NK-92 (cell line): Measurements from ENCODE around the gene POLK.
A peak's percentile ranks its signal among the peaks of the same experiment; 100 is the strongest.
"Not testable (repeated sequence)": the region's sequence is repeated elsewhere in the genome, so short reads cannot be mapped to it uniquely, and the experiment has no call there.

ENCODE experiments used
- DNase-seq: peaks from one replicate; lab custom pipeline; 2025; ENCODE audit not compliant: unreplicated experiment; lab: John Stamatoyannopoulos, UW

Gene POLK

GRCh38 chr5:75511435-75512382 is at the start of gene POLK, which contains the start of gene CERT1:
Gene POLK, plus strand, starts transcription at chr5:75511891.
Gene CERT1, minus strand, starts transcription at chr5:75511629. Its CDS starts 422 bp downstream, at chr5:75511207.
- DNase-seq = peak; percentile 72

- DNase-seq = no peak
These were observed 48.0 kb upstream of the POLK start for GRCh38 chr5:75463726-75464125.

- no peak for DNase-seq
These were observed 46.2 kb upstream of the POLK start for GRCh38 chr5:75465480-75465879.

DNA sequence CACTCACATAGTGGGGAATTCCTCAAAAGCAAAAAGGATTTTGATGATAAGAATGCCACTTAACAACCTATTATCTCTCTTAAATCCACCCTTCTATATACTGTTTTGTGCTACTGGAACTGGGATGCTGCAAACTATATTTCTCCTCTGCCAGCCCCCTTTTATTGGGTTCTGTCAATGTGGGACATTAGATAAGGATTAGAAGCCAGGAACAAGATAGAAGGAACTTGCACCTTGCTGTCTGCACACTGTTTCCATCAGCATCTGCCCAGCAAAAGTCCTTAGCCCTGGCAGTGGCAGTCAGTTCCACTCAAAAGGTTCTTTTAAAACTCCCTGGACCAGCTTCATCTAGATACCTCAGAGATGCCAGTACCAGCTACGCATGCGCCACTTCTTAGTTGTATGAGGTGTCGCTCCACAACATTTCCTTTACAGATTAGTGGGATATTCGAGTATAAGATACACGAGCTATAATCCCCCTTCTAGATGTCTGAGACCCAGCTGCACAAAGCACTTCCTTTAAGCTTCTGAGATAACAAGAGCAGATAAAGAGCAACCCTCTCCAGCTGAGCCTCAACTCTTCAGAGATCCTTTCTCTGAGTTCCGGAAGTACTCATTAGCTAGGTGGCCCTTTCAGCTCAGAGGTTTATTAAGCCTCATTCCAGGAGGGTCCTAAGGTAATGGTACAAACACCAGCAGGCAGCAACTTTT is 45.5 kb upstream of the POLK start:
- DNase-seq = no peak

DNA sequence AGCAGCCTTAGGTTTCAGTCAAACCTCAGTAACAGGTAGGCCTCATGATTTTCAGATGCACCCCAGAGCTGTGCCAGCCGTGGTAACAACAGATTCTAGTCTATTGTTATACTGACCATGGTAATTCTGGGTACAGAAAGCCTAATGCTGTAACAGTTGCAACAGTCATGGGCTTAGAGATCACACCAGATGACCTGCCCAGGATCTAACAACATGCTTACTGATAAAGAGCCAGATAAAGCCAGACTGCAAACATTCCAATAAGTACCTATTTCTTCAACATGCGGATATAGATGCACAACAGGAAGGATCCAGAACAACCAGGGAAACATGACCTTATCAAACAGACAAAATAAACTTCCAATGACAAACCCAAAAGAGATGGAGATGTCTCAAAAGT is 43.1 kb upstream of the POLK start:
- no peak for DNase-seq

DNA sequence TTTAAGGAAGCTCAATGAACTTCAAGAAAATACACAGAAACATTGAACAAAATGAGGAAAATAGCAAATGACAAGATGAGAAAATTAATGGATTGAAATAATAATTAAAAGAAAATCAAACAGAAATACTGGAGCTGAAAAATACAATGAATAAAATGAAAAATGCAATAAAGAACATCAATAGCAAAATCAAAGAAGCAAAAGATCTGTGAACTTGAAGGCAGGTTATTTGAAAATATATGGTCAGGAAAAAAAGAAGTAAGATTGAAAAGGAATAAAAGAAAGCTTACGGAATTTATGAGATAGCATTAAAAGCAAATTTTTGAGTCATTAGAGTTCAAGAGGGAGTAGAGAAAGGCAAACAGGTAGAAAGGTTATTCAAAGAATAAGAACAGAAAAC is 42.7 kb upstream of the POLK start:
- DNase-seq = no peak

GRCh38 chr5:75471193-75471592 is 40.5 kb upstream of the POLK start:
- DNase-seq = no peak

DNA sequence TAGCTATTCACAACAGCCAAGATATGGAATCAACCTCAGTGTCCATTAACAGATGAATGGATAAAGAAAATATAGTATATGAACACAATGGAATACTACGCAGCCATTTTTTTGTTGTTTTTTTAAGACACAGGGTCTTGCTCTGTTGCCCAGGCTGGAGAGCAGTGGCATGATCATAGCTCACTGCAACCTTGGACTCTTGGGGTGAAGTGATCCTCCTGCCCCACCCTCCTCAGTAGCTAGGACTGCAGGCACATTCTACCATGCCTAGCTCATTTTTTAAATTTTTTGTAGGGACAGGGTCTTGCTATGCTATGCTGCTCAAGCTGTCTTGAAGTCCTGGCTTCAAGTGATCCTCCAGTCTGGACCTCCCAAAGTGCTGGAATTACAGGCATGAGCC is 38.7 kb upstream of the POLK start:
- no peak for DNase-seq

DNA sequence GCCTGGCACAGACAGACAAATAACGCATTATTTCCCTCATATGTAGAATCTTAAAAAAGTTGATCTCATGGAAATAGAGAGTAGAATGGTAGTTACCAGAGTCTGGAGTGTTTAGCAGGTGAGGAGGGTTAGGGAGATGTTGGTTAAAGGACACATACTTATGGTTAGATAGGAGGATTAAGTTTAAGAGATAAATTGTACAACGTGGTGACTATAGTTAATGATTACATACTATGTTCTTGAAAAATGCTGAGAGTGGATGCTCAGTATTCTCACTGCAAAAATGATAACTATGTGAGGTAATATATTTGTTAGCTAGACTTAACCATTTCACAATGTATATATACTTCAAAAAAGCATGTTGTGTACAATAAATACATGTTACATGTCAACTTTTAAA is 38.2 kb upstream of the POLK start:
- DNase-seq = no peak

DNA sequence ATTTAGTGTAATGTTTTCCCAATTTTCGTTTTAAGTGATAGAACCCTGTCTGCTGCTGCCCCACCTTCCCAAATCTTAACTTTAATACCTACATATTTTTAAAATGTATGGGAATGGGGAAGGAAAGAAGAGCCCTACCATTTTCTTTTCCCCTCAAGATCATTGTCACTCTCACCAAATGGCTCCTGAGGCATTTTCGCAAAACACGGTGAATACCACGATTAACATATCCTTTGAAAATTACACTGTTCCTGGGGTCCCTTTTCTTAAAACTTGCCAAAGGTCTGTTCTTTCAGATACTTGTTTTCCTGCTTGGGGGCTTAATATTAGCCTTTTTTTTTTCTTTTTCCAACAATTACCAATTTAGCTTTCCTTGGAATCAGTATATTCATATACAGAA is 36.3 kb upstream of the POLK start:
- DNase-seq = no peak

DNA sequence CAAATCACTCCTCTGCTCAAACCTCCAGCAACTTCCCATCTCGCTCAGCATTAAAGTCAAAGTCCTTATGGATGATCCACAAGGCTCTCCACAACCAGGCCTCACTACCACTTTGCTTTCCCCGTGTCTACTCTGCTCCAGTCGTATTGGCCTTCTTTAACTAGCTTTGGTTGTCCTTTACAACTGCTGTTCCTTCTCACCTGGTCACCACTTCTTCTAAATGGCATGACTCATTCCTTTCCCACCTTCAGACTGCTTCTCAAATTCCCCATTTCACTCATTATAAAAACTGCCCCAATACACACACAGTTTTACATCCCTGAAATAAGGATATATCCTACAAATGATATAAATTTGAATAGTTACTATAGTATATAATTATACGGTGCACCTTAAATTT is 30.7 kb upstream of the POLK start:
- DNase-seq = no peak

DNA sequence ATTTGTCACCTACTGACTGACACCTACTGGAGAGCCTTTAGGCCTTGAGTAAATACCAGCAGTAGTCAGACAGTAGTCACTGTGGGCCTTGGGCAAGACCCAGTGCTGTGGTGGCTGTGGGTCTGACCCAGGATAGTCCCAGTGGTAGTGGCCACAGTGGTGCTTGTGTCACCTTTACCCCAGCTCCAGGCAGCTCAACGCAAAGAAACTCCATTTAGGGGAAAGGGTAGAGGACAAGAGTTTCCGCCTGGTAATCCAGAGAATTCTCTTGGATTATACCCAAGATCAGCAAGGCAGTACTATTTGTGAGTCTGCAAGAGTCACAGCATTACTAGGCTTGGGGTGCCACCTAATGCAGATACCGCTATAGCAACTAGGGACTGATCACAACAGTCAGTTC is 29.2 kb upstream of the POLK start:
- no peak for DNase-seq

DNA sequence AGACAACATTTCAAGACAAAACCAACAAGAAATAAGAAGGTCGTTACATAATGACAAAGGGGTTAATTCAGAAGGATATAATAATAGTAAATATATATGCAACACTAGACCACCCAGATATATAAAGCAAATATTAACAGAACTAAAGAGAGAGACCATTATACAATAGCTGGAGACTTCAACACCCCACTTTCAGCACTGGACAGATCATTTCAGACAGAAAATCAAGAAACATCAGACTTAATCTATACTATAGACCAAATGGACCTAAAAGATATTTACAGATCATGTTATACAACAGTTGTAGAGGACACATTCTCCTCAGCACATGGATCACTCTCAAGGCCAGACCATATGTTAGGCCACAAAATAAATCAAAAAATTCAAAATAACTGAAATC is 27.1 kb upstream of the POLK start:
- no peak for DNase-seq

DNA sequence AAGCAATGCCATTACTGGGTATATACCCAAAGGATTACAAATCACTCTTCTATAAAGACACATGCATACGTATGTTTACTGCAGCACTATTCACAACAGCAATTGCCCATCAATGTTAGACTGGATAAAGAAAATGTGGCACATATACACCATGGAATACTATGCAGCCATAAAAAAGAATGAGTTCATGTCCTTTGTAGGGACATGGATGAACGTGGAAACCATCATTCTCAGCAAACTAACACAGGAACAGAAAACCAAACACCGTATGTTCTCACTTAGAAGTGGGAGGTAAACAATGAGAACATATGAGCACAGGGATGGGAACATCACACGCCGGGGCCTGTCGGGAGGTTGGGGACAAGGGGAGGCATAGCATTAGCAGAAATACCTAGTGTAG is 21.8 kb upstream of the POLK start:
- DNase-seq = not testable (repeated sequence)

DNA sequence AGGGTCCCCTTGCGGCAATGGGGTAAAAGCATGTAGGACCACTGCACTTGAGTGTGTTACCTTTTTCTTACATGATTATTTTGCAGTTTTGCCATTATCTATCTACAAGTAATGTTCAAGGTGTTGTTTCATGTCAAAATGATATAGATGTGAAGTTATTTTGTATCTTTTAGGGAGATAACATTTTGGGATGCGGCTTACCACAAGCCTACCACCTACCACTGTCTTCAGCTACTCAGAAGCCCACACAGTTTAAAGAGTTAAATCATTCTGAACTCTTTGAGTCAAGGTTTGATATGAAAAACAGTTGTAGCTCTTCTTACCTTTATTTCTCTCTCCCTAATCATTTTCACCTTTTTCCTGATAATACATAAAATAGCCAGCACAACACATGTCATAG is 20.1 kb upstream of the POLK start:
- DNase-seq = no peak

DNA sequence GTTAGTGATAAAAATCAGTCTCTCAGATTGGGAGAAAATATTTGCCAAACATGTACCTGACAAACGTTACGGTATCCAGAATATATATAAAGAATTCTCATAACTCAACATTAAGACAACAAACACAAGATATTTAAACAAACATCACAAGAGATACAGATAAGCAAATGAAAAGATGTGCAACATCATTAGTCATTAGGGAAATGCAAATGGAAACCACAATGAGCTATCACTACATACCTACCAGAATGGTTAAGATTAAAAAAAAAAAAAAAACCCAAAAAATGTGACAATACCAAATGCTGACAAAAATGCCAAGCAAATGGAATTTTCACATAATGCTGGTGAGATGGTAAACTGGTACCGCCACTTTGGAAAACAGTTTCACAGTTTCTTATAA is 15.7 kb upstream of the POLK start:
- DNase-seq = no peak

DNA sequence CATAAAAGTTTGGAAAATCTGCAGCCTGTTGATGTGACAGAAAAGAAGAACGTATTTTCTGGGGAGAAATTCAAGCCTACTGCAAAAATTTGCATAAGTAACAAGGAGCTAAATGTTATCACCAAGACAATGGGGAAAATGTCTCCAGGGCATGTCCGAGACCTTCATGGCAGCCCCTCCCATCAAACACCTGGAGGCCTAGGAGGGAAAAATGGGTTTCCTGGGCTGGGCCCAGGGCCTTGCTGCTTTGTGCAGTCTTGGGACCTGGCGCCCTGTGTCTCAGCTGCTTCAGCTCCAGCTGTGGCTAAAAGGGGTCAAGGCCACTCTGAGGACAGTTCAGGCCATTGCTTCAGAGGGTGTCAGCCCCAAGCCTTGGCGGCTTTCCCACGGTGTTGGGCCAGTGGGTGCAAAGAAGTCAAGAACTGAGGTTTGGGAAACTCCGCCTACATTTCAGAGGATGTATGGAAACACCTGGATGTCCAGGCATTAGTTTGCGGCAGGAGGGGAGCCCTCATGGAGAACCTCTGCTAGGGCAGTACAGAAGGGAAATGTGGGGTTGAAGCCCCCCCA is 13.4 kb upstream of the POLK start:
- no peak for DNase-seq

DNA sequence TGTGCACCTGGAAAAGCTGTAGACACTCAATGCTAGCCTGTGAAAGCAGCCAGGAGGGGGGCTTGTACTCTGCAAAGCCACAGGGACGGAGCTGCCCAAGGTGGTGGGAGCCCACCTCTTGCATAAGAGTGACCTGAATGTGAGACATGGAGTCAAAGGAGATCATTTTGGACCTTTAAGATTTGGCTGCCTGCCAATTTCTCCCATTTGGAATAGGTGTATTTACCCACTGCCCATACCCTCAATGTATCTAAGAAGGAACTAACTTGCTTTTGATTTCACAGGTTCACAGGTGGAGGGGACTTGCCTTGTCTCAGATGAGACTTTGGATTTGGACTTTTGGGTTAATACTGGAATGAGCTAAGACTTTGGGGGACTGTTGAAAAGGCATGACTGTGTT is 12.8 kb upstream of the POLK start:
- DNase-seq = not testable (repeated sequence)

DNA sequence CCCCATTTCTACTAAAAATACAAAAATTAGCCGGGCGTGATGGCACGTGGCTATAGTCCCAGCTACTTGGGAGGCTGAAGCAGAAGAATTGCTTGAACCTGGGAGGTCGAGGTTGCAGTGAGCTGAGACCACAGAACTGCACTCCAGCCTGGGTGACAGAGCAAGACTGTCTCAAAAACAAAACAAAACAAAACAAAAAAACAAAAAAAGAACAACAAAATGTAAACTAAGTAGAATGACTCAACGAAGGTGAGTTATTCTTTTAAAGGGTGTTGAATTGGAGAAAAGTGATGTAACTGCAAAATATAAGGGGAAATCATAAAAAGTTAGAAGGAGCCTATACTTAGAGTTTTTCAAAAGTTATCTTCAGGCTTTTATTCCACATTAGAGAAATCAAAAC is 6.6 kb upstream of the POLK start:
- not testable (repeated sequence) for DNase-seq

DNA sequence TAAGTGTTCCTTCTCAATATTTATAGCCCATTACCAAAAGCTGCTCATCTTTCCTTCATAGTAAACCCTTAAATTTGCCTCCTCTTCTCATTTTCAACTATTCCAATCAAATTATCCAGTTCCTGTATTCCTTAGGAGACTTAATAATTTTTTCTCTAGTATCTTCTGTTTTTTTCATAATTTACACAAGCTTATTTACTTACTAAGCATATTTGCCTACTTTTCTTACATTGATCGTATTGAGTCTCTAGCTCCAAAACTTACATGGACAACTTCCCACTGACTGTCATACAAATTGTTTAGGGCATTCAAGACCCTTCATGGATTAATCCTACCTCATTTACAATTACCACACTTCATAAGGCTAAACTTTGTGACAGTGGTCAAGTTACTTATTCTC is 3.9 kb upstream of the POLK start:
- no peak for DNase-seq

DNA sequence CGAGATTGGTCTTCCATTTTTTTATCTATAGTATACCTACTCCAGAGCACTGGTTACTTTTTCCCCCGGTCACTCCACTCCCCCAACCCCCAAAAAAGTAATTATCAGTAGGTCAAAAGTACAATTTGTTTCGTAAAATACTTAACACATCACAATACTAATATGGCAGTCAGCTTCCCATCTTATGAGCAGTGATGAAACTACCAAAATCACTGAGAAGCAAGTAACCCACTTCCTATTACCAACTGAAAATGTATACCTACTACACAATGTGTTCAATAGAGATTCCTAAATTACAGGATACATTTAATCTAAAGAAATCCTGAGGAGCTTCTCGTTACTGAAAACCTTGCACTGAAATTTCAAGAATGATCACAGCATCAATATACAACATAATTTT is 2.1 kb upstream of the POLK start:
- DNase-seq = no peak

DNA sequence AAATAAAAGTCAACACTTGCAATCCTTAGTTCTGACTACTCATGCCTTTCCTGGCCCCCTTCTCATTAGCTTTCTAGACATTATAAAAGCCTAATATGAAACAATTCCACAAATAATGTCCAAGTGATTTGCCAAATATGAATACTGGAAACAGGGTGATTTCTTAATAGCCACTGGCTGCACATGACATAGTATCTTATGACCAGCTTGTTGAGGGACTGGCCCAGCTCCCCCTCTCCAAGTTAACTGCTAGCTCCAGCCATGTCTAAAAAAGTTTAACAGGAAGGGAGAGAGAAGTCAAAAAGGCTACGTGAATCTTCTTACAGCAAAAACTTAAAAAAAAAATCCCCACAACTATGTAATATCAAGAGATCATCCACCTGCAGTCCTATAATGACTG is 1.7 kb upstream of the POLK start:
- no peak for DNase-seq
